Neural cell (in vitro differentiated cells): ENCODE data around the gene XDH. TPM values are rescaled to one million over a fixed set of nuclear protein-coding genes. Genes with fewer than 3 reads are reported as not detected.

ENCODE experiments used
- H2AFZ ChIP-seq: fragments of 200-600, 300-800 bp; sonication (generic), shearing (Covaris generic); 2 replicates; pipeline ENCODE4 v1.6.0; 2014; ENCODE audit warnings: low read depth, mild to moderate bottlenecking, antibody characterized with exemption, low read length, moderate library complexity
- H3F3A ChIP-seq: fragments of 200-600 bp; shearing (Covaris generic); 2 replicates; pipeline ENCODE4 v1.6.1; 2016; ENCODE audit warnings: mild to moderate bottlenecking, moderate library complexity, mixed read lengths, antibody characterized with exemption, low read length; ENCODE audit not compliant: insufficient read depth, poor library complexity, severe bottlenecking
- H3K27ac ChIP-seq: fragments of 200-600, 300-800 bp; sonication (generic), shearing (Covaris generic); 2 replicates; pipeline ENCODE4 v1.5.1; 2014; ENCODE audit warnings: mild to moderate bottlenecking, low read length, moderate library complexity
- H3K27me3 ChIP-seq: fragments of 300-800, 200-600 bp; sonication (generic), shearing (Covaris generic); 2 replicates; pipeline ENCODE4 v1.6.0; 2014; ENCODE audit warnings: mild to moderate bottlenecking, low read depth, low read length, moderate library complexity; ENCODE audit not compliant: insufficient read depth
- H3K36me3 ChIP-seq: fragments of 300-800, 200-600 bp; sonication (generic), shearing (Covaris generic); 2 replicates; pipeline ENCODE4 v1.5.1; 2014; ENCODE audit warnings: mild to moderate bottlenecking, antibody characterized with exemption, low read length, moderate library complexity; ENCODE audit not compliant: insufficient read depth
- H3K4me2 ChIP-seq: fragments of 300-800, 200-600 bp; sonication (generic), shearing (Covaris generic); 2 replicates; pipeline ENCODE4 v1.6.0; 2014; ENCODE audit warnings: mild to moderate bottlenecking, low read length
- H3K4me3 ChIP-seq: fragments of 300-800, 200-600 bp; sonication (generic), shearing (Covaris generic); 2 replicates; pipeline ENCODE4 v1.5.1; 2014; ENCODE audit warnings: mild to moderate bottlenecking, low read length, moderate library complexity
- H3K79me2 ChIP-seq: fragments of 200-600 bp; shearing (Covaris generic); replicated peaks from 2 replicates; pipeline ENCODE4 v1.6.0; 2014; ENCODE audit warnings: mild to moderate bottlenecking, low read length, moderate library complexity; ENCODE audit not compliant: insufficient read depth
- H3K9ac ChIP-seq: fragments of 300-800, 200-600 bp; sonication (generic), shearing (Covaris generic); 2 replicates; pipeline ENCODE4 v1.6.1; 2016; ENCODE audit warnings: mild to moderate bottlenecking, low read length, mixed read lengths
- H3K9me2 ChIP-seq: fragments of 200-600 bp; shearing (Covaris generic); 2 replicates; pipeline ENCODE4 v1.6.1; 2016; ENCODE audit warnings: mild to moderate bottlenecking, low read length, mixed read lengths; ENCODE audit not compliant: insufficient read depth
- H3K9me3 ChIP-seq: fragments of 200-600, 300-800 bp; sonication (generic), shearing (Covaris generic); 2 replicates; pipeline ENCODE4 v1.6.1; 2016; ENCODE audit warnings: mild to moderate bottlenecking, mixed run types, low read length, moderate library complexity, mixed read lengths
- H4K20me1 ChIP-seq: fragments of 200-600 bp; shearing (Covaris generic); 2 replicates; pipeline ENCODE4 v1.6.1; 2016; ENCODE audit warnings: mild to moderate bottlenecking, mixed run types; ENCODE audit not compliant: insufficient read depth
- CTCF ChIP-seq: fragments of 450-650 bp; IDR thresholded peaks from 2 replicates; pipeline ENCODE4 v1.5.1; 2014; ENCODE audit warnings: antibody characterized with exemption, mild to moderate bottlenecking, moderate library complexity; ENCODE audit not compliant: poor library complexity, severe bottlenecking
- EP300 ChIP-seq: fragments of 450-650 bp; conservative IDR thresholded peaks from 2 replicates; pipeline ENCODE4 v1.6.1; 2014; ENCODE audit warnings: antibody characterized with exemption, mild to moderate bottlenecking, moderate library complexity; ENCODE audit not compliant: poor library complexity, severe bottlenecking
- EZH2 ChIP-seq: fragments of 200-600, 300-800 bp; shearing (Covaris generic), sonication (generic); IDR thresholded peaks from 2 replicates; pipeline ENCODE4 v1.6.1; 2014; ENCODE audit warnings: antibody characterized with exemption, low read length, borderline replicate concordance, mild to moderate bottlenecking; ENCODE audit not compliant: insufficient read depth, poor library complexity, severe bottlenecking
- MXI1 ChIP-seq: fragments of 450-650 bp; conservative IDR thresholded peaks from 2 replicates; pipeline ENCODE4 v1.6.1; 2014; ENCODE audit warnings: antibody characterized with exemption, mild to moderate bottlenecking; ENCODE audit not compliant: poor library complexity, severe bottlenecking
- POLR2AphosphoS5 ChIP-seq: IDR thresholded peaks from 2 replicates; pipeline ENCODE4 v1.6.1; 2012
- RAD21 ChIP-seq: fragments of 450-650 bp; conservative IDR thresholded peaks from 2 replicates; pipeline ENCODE4 v1.6.1; 2014; ENCODE audit warnings: antibody characterized with exemption, mild to moderate bottlenecking, moderate library complexity
- REST ChIP-seq: IDR thresholded peaks from 2 replicates; pipeline ENCODE4 v1.6.1; 2012; ENCODE audit warnings: borderline replicate concordance
- SMC3 ChIP-seq: fragments of 450-650 bp; conservative IDR thresholded peaks from 2 replicates; pipeline ENCODE4 v1.6.1; 2014; ENCODE audit warnings: antibody characterized with exemption, mild to moderate bottlenecking, moderate library complexity; ENCODE audit not compliant: poor library complexity
- TAF1 ChIP-seq: IDR thresholded peaks from 2 replicates; pipeline ENCODE4 v1.6.1; 2012; ENCODE audit warnings: low read depth
- polyA plus RNA-seq: library from polyadenylated mRNA; depleted of rRNA; stranded (reverse); fragments of >200 nt; gene quantifications from 2 replicates; pipeline ENCODE4 v1.2.3, GENCODE V29; 2014

The XDH gene
- polyA plus RNA-seq, 1 donor from 2014 or later: 0.48 TPM

- Histone ChIP-seq H3K4me2 (no peak overlapping the region), H3K79me2 (no peaks in the 10 kb centered on the region), H3K27ac (no peak overlapping the region), H3K9me3 (peaks cover 4% of the 10 kb centered on the region), H2AFZ (no peak overlapping the region), H3K27me3 (no peaks in the 10 kb centered on the region), H3K4me3 (no peak overlapping the region), H3K9ac (no peak overlapping the region), H3F3A (no peaks in the 10 kb centered on the region), H3K9me2 (no peaks in the 10 kb centered on the region), H4K20me1 (no peaks in the 10 kb centered on the region), H3K36me3 (no peaks in the 10 kb centered on the region)
- TF ChIP-seq EP300 (no peak), REST (no peak), POLR2AphosphoS5 (no peak), SMC3 (no peak)
These were observed 879 bp upstream of the XDH start for GRCh38 chr2:31415421-31415820.

- Histone ChIP-seq H3K4me3 (no peak overlapping the region), H3K9ac (no peak overlapping the region), H3K36me3 (no peaks in the 10 kb centered on the region), H3K9me2 (no peaks in the 10 kb centered on the region), H3K79me2 (no peaks in the 10 kb centered on the region), H3K27me3 (no peaks in the 10 kb centered on the region), H3K9me3 (no peaks in the 10 kb centered on the region), H4K20me1 (no peaks in the 10 kb centered on the region), H2AFZ (no peak overlapping the region), H3K27ac (no peak overlapping the region), H3F3A (no peaks in the 10 kb centered on the region), H3K4me2 (no peak overlapping the region)
- peak; percentile 57 for TF ChIP-seq RAD21
- TF ChIP-seq REST: no peak
- no peak for TF ChIP-seq EP300
- TF ChIP-seq POLR2AphosphoS5: no peak
- TF ChIP-seq TAF1: no peak
- TF ChIP-seq SMC3: peak; percentile 53
- TF ChIP-seq MXI1: no peak
- peak; percentile 58 for TF ChIP-seq CTCF
- TF ChIP-seq EZH2: no peak
These were observed 536 bp downstream of the XDH start for GRCh38 chr2:31413862-31414550.
